ENCODE measurements around the gene AGPAT3.

AGPAT3 gene

GRCh38 chr21:43871487-43871886 lies 6.5 kb downstream of the AGPAT3 start:
- H3K4me1 ChIP-seq (ENCODE audit: control insufficient read depth in 1 of 2, insufficient read depth in 2 of 2, low read length in 2 of 2) = peaks cover 22 to 27% of the 10 kb centered on the region in 2 donors
- no peak overlapping the region for H3K9ac ChIP-seq (ENCODE audit: low read depth in 1 of 2, low read length in 2 of 2)
- no peak overlapping the region for H3K27ac ChIP-seq (ENCODE audit: low read depth, low read length)
- no peaks in the 10 kb centered on the region for H3K9me3 ChIP-seq (ENCODE audit: control insufficient read depth in 1 of 2, low read length in 2 of 2)
- H3K4me3 ChIP-seq (ENCODE audit: low read depth in 1 of 2, low read length in 2 of 2) = no peak overlapping the region
- H3K36me3 ChIP-seq (ENCODE audit: control insufficient read depth in 1 of 2, insufficient read depth in 2 of 2, low read length in 2 of 2) = peaks cover 6 to 19% of the 10 kb centered on the region in 2 donors
- no peaks in the 10 kb centered on the region for H3K27me3 ChIP-seq (ENCODE audit: control insufficient read depth in 1 of 2, insufficient read depth in 2 of 2, low read length in 2 of 2)

GRCh38 chr21:43872531-43873197 lies 7.6 kb downstream of the AGPAT3 start:
- H3K36me3 ChIP-seq (ENCODE audit: control insufficient read depth in 1 of 2, insufficient read depth in 2 of 2, low read length in 2 of 2) = peaks cover 6 to 19% of the 10 kb centered on the region in 2 donors
- no peaks in the 10 kb centered on the region for H3K9me3 ChIP-seq (ENCODE audit: control insufficient read depth in 1 of 2, low read length in 2 of 2)
- no peak overlapping the region for H3K4me3 ChIP-seq (ENCODE audit: low read depth in 1 of 2, low read length in 2 of 2)
- no peak overlapping the region for H3K9ac ChIP-seq (ENCODE audit: low read depth in 1 of 2, low read length in 2 of 2)
- H3K27me3 ChIP-seq (ENCODE audit: control insufficient read depth in 1 of 2, insufficient read depth in 2 of 2, low read length in 2 of 2) = no peaks in the 10 kb centered on the region
- H3K4me1 ChIP-seq (ENCODE audit: control insufficient read depth in 1 of 2, insufficient read depth in 2 of 2, low read length in 2 of 2) = peaks cover 11 to 18% of the 10 kb centered on the region in 2 donors
- H3K27ac ChIP-seq (ENCODE audit: low read depth, low read length) = no peak overlapping the region

- no peaks in the 10 kb centered on the region for H3K9me3 ChIP-seq (ENCODE audit: control insufficient read depth in 1 of 2, low read length in 2 of 2)
- peaks cover 3 to 8% of the 10 kb centered on the region in 2 donors for H3K4me1 ChIP-seq (ENCODE audit: control insufficient read depth in 1 of 2, insufficient read depth in 2 of 2, low read length in 2 of 2)
- no peaks in the 10 kb centered on the region for H3K27me3 ChIP-seq (ENCODE audit: control insufficient read depth in 1 of 2, insufficient read depth in 2 of 2, low read length in 2 of 2)
- H3K27ac ChIP-seq (ENCODE audit: low read depth, low read length) = no peak overlapping the region
- no peak overlapping the region for H3K4me3 ChIP-seq (ENCODE audit: low read depth in 1 of 2, low read length in 2 of 2)
- peaks cover 6 to 25% of the 10 kb centered on the region in 2 donors for H3K36me3 ChIP-seq (ENCODE audit: control insufficient read depth in 1 of 2, insufficient read depth in 2 of 2, low read length in 2 of 2)
- no peak overlapping the region for H3K9ac ChIP-seq (ENCODE audit: low read depth in 1 of 2, low read length in 2 of 2)
Observed at GRCh38 chr21:43873673-43874072, 8.7 kb downstream of the AGPAT3 start.

GRCh38 chr21:43874085-43874805 lies 9.2 kb downstream of the AGPAT3 start:
- Histone ChIP-seq H3K27me3 (ENCODE audit: control insufficient read depth in 1 of 2, insufficient read depth in 2 of 2, low read length in 2 of 2) (no peaks in the 10 kb centered on the region), H3K9ac (ENCODE audit: low read depth in 1 of 2, low read length in 2 of 2) (no peak overlapping the region), H3K27ac (ENCODE audit: low read depth, low read length) (no peak overlapping the region), H3K36me3 (ENCODE audit: control insufficient read depth in 1 of 2, insufficient read depth in 2 of 2, low read length in 2 of 2) (peaks cover 5 to 25% of the 10 kb centered on the region in 2 donors), H3K4me3 (ENCODE audit: low read depth in 1 of 2, low read length in 2 of 2) (no peak overlapping the region), H3K4me1 (ENCODE audit: control insufficient read depth in 1 of 2, insufficient read depth in 2 of 2, low read length in 2 of 2) (peaks cover under 1 to 2% of the 10 kb centered on the region in 2 donors), H3K9me3 (ENCODE audit: control insufficient read depth in 1 of 2, low read length in 2 of 2) (no peaks in the 10 kb centered on the region)

GRCh38 chr21:43876605-43877004 lies 11.6 kb downstream of the AGPAT3 start:
- H3K27ac ChIP-seq (ENCODE audit: low read depth, low read length) = no peak overlapping the region
- H3K9ac ChIP-seq (ENCODE audit: low read depth in 1 of 2, low read length in 2 of 2) = no peak overlapping the region
- no peaks in the 10 kb centered on the region for H3K9me3 ChIP-seq (ENCODE audit: control insufficient read depth in 1 of 2, low read length in 2 of 2)
- no peaks in the 10 kb centered on the region for H3K27me3 ChIP-seq (ENCODE audit: control insufficient read depth in 1 of 2, insufficient read depth in 2 of 2, low read length in 2 of 2)
- peaks cover 0 to 14% of the 10 kb centered on the region in 2 donors for H3K36me3 ChIP-seq (ENCODE audit: control insufficient read depth in 1 of 2, insufficient read depth in 2 of 2, low read length in 2 of 2)
- H3K4me3 ChIP-seq (ENCODE audit: low read depth in 1 of 2, low read length in 2 of 2) = no peak overlapping the region
- peaks cover 14 to 15% of the 10 kb centered on the region in 2 donors for H3K4me1 ChIP-seq (ENCODE audit: control insufficient read depth in 1 of 2, insufficient read depth in 2 of 2, low read length in 2 of 2)

- Histone ChIP-seq H3K4me1 (ENCODE audit: control insufficient read depth in 1 of 2, insufficient read depth in 2 of 2, low read length in 2 of 2) (peaks cover 18 to 20% of the 10 kb centered on the region in 2 donors), H3K9me3 (ENCODE audit: control insufficient read depth in 1 of 2, low read length in 2 of 2) (no peaks in the 10 kb centered on the region), H3K4me3 (ENCODE audit: low read depth in 1 of 2, low read length in 2 of 2) (no peak overlapping the region), H3K27ac (ENCODE audit: low read depth, low read length) (no peak overlapping the region), H3K36me3 (ENCODE audit: control insufficient read depth in 1 of 2, insufficient read depth in 2 of 2, low read length in 2 of 2) (peaks cover 0 to 19% of the 10 kb centered on the region in 2 donors), H3K9ac (ENCODE audit: low read depth in 1 of 2, low read length in 2 of 2) (no peak overlapping the region), H3K27me3 (ENCODE audit: control insufficient read depth in 1 of 2, insufficient read depth in 2 of 2, low read length in 2 of 2) (no peaks in the 10 kb centered on the region)
Observed at GRCh38 chr21:43877936-43878575, 13.0 kb downstream of the AGPAT3 start.

GRCh38 chr21:43879348-43880110 lies 14.5 kb downstream of the AGPAT3 start:
- no peaks in the 10 kb centered on the region for H3K9me3 ChIP-seq (ENCODE audit: control insufficient read depth in 1 of 2, low read length in 2 of 2)
- no peak overlapping the region for H3K4me3 ChIP-seq (ENCODE audit: low read depth in 1 of 2, low read length in 2 of 2)
- H3K4me1 ChIP-seq (ENCODE audit: control insufficient read depth in 1 of 2, insufficient read depth in 2 of 2, low read length in 2 of 2) = peaks cover 25 to 30% of the 10 kb centered on the region in 2 donors
- no peaks in the 10 kb centered on the region for H3K27me3 ChIP-seq (ENCODE audit: control insufficient read depth in 1 of 2, insufficient read depth in 2 of 2, low read length in 2 of 2)
- H3K27ac ChIP-seq (ENCODE audit: low read depth, low read length) = no peak overlapping the region
- no peak overlapping the region for H3K9ac ChIP-seq (ENCODE audit: low read depth in 1 of 2, low read length in 2 of 2)
- peaks cover 0 to 16% of the 10 kb centered on the region in 2 donors for H3K36me3 ChIP-seq (ENCODE audit: control insufficient read depth in 1 of 2, insufficient read depth in 2 of 2, low read length in 2 of 2)

- H3K36me3 ChIP-seq (ENCODE audit: control insufficient read depth in 1 of 2, insufficient read depth in 2 of 2, low read length in 2 of 2) = peaks cover 0 to 13% of the 10 kb centered on the region in 2 donors
- no peak overlapping the region for H3K9ac ChIP-seq (ENCODE audit: low read depth in 1 of 2, low read length in 2 of 2)
- H3K27ac ChIP-seq (ENCODE audit: low read depth, low read length) = no peak overlapping the region
- H3K9me3 ChIP-seq (ENCODE audit: control insufficient read depth in 1 of 2, low read length in 2 of 2) = no peaks in the 10 kb centered on the region
- H3K4me3 ChIP-seq (ENCODE audit: low read depth in 1 of 2, low read length in 2 of 2) = no peak overlapping the region
- no peaks in the 10 kb centered on the region for H3K27me3 ChIP-seq (ENCODE audit: control insufficient read depth in 1 of 2, insufficient read depth in 2 of 2, low read length in 2 of 2)
- peaks cover 31 to 39% of the 10 kb centered on the region in 2 donors for H3K4me1 ChIP-seq (ENCODE audit: control insufficient read depth in 1 of 2, insufficient read depth in 2 of 2, low read length in 2 of 2)
Observed at GRCh38 chr21:43880111-43880985, 15.3 kb downstream of the AGPAT3 start.

- Histone ChIP-seq H3K4me1 (ENCODE audit: control insufficient read depth in 1 of 2, insufficient read depth in 2 of 2, low read length in 2 of 2) (peaks cover 31 to 45% of the 10 kb centered on the region in 2 donors), H3K27me3 (ENCODE audit: control insufficient read depth in 1 of 2, insufficient read depth in 2 of 2, low read length in 2 of 2) (no peaks in the 10 kb centered on the region), H3K9ac (ENCODE audit: low read depth in 1 of 2, low read length in 2 of 2) (no peak overlapping the region), H3K4me3 (ENCODE audit: low read depth in 1 of 2, low read length in 2 of 2) (no peak overlapping the region), H3K27ac (ENCODE audit: low read depth, low read length) (no peak overlapping the region), H3K36me3 (ENCODE audit: control insufficient read depth in 1 of 2, insufficient read depth in 2 of 2, low read length in 2 of 2) (peaks cover 0 to 13% of the 10 kb centered on the region in 2 donors), H3K9me3 (ENCODE audit: control insufficient read depth in 1 of 2, low read length in 2 of 2) (no peaks in the 10 kb centered on the region)
Observed at GRCh38 chr21:43881283-43881682, 16.3 kb downstream of the AGPAT3 start.
